Measurements from ENCODE around the gene PGPEP1. TPM values are rescaled to one million over a fixed set of nuclear protein-coding genes. Genes with fewer than 3 reads are reported as not detected.

PGPEP1 gene
- total RNA-seq, 1 experiment from 2014 or later = 15.8 TPM

GRCh38 chr19:18293642-18294466 lies 46.5 kb upstream of the PGPEP1 start:
- TF ChIP-seq EZH2 (IDR thresholded peaks at IDR 0.05; ENCODE audit: borderline replicate concordance, low read depth, low read length, poor library complexity, severe bottlenecking) (no peak), CTCF (conservative IDR thresholded peaks at IDR 0.05; ENCODE audit: low read depth, low read length) (no peak)
- Histone ChIP-seq H3K36me3 (ENCODE audit: insufficient read depth, low read length, poor library complexity, severe bottlenecking) (no peaks in the 10 kb centered on the region), H3K27ac (ENCODE audit: low read depth, low read length, poor library complexity, severe bottlenecking) (peak overlapping the region; percentile 98), H3K27me3 (replicated peaks; ENCODE audit: insufficient read depth, low read depth, low read length, poor library complexity) (no peaks in the 10 kb centered on the region), H3K9me3 (ENCODE audit: low read depth, low read length, poor library complexity, severe bottlenecking) (no peaks in the 10 kb centered on the region), H3K4me1 (ENCODE audit: insufficient read depth, low read length, poor library complexity, severe bottlenecking) (peaks cover 27% of the 10 kb centered on the region), H3K4me3 (ENCODE audit: low read depth, low read length, poor library complexity, severe bottlenecking) (no peak overlapping the region)
- ChIA-PET POLR2A (ENCODE audit: low non-redundant PET) (interaction anchor here (0.7 kb wide), 1 partner anchor 243 kb away, joined by 3 read pairs; no protein-coding TSS in a partner anchor), CTCF (interaction anchor here (2.4 kb wide), 1 partner anchor 14 kb away, joined by 16 read pairs; no protein-coding TSS in a partner anchor)
- BruUV-seq (replicated peaks) = no TSS peak
- no peak for DNase-seq (ENCODE audit: low spot score)
- intact Hi-C loops (cut with micrococcal nuclease; ENCODE audit: unreplicated experiment) = loop anchor here (1.0 kb wide), 1 partner anchor 29 kb away; the partner anchor contains the start of gene LSM4

- Histone ChIP-seq H3K36me3 (ENCODE audit: insufficient read depth, low read length, poor library complexity, severe bottlenecking) (no peaks in the 10 kb centered on the region), H3K4me3 (ENCODE audit: low read depth, low read length, poor library complexity, severe bottlenecking) (no peak overlapping the region), H3K27me3 (replicated peaks; ENCODE audit: insufficient read depth, low read depth, low read length, poor library complexity) (no peaks in the 10 kb centered on the region), H3K9me3 (ENCODE audit: low read depth, low read length, poor library complexity, severe bottlenecking) (no peaks in the 10 kb centered on the region), H3K27ac (ENCODE audit: low read depth, low read length, poor library complexity, severe bottlenecking) (no peak overlapping the region), H3K4me1 (ENCODE audit: insufficient read depth, low read length, poor library complexity, severe bottlenecking) (peaks cover 27% of the 10 kb centered on the region)
- TF ChIP-seq CTCF (conservative IDR thresholded peaks at IDR 0.05; ENCODE audit: low read depth, low read length) (no peak), EZH2 (IDR thresholded peaks at IDR 0.05; ENCODE audit: borderline replicate concordance, low read depth, low read length, poor library complexity, severe bottlenecking) (no peak)
- ChIA-PET POLR2A (ENCODE audit: low non-redundant PET) (no interaction called here), CTCF (no interaction called here)
- intact Hi-C loops (cut with micrococcal nuclease; ENCODE audit: unreplicated experiment) = no loop called here
- DNase-seq (ENCODE audit: low spot score) = no peak
- no TSS peak for BruUV-seq (replicated peaks)
Observed at GRCh38 chr19:18294467-18294864, 45.9 kb upstream of the PGPEP1 start.

- ChIA-PET POLR2A (ENCODE audit: low non-redundant PET) (no interaction called here), CTCF (no interaction called here)
- Histone ChIP-seq H3K4me1 (ENCODE audit: insufficient read depth, low read length, poor library complexity, severe bottlenecking) (peaks cover 26% of the 10 kb centered on the region), H3K4me3 (ENCODE audit: low read depth, low read length, poor library complexity, severe bottlenecking) (no peak overlapping the region), H3K9me3 (ENCODE audit: low read depth, low read length, poor library complexity, severe bottlenecking) (no peaks in the 10 kb centered on the region), H3K36me3 (ENCODE audit: insufficient read depth, low read length, poor library complexity, severe bottlenecking) (no peaks in the 10 kb centered on the region), H3K27me3 (replicated peaks; ENCODE audit: insufficient read depth, low read depth, low read length, poor library complexity) (no peaks in the 10 kb centered on the region), H3K27ac (ENCODE audit: low read depth, low read length, poor library complexity, severe bottlenecking) (no peak overlapping the region)
- intact Hi-C loops (cut with micrococcal nuclease; ENCODE audit: unreplicated experiment) = no loop called here
- no peak for DNase-seq (ENCODE audit: low spot score)
- BruUV-seq (replicated peaks) = no TSS peak
- no peak for TF ChIP-seq EZH2 (IDR thresholded peaks at IDR 0.05; ENCODE audit: borderline replicate concordance, low read depth, low read length, poor library complexity, severe bottlenecking)
- TF ChIP-seq CTCF (conservative IDR thresholded peaks at IDR 0.05; ENCODE audit: low read depth, low read length) = no peak
Observed at GRCh38 chr19:18295034-18295451, 45.4 kb upstream of the PGPEP1 start.
